SK-N-SH treated with all-trans-retinoic acid at 6 μM for 48 hours (cell line): ENCODE results near the gene ATP6V0C.

ENCODE experiments used
- ARNTL ChIP-seq: fragments of 450-650 bp; formaldehyde crosslinking; IDR thresholded peaks from 2 replicates; pipeline ENCODE4 v1.5.0; 2020; ENCODE audit warnings: low read depth, mild to moderate bottlenecking, moderate library complexity, borderline replicate concordance
- CSDC2 ChIP-seq: fragments of 250-450 bp; sonication (Bioruptor Pico); IDR thresholded peaks from 2 replicates; pipeline ENCODE4 v1.5.0; 2020; ENCODE audit warnings: mild to moderate bottlenecking, moderate library complexity
- POU6F1 ChIP-seq: fragments of 250-450 bp; sonication (Bioruptor Pico); IDR thresholded peaks from 2 replicates; pipeline ENCODE4 v1.8.0; 2021; ENCODE audit warnings: low read depth, mild to moderate bottlenecking, moderate library complexity, borderline replicate concordance
- TOX ChIP-seq: fragments of 250-450 bp; sonication (Bioruptor Pico); IDR thresholded peaks from 2 replicates; pipeline ENCODE4 v1.8.0; 2021; ENCODE audit warnings: mild to moderate bottlenecking, moderate library complexity, borderline replicate concordance
- ZC3H10 ChIP-seq: fragments of 250-450 bp; sonication (Bioruptor Pico); IDR thresholded peaks from 2 replicates; pipeline ENCODE4 v1.5.1; 2021; ENCODE audit warnings: mild to moderate bottlenecking, moderate library complexity
- ZFP3 ChIP-seq: fragments of 250-450 bp; sonication (Bioruptor Pico); IDR thresholded peaks from 2 replicates; pipeline ENCODE4 v1.5.0; 2020; ENCODE audit warnings: mild to moderate bottlenecking, moderate library complexity
- ZNF565 ChIP-seq: fragments of 450-650 bp; formaldehyde crosslinking; conservative IDR thresholded peaks from 2 replicates; pipeline ENCODE4 v1.5.0; 2020; ENCODE audit warnings: low read depth, mild to moderate bottlenecking, moderate library complexity
- TF ChIP-seq, protein P1 (sequence below): fragments of 250-450 bp; sonication (Bioruptor Pico); IDR thresholded peaks from 2 replicates; pipeline ENCODE4 v1.5.1; 2020; ENCODE audit warnings: low read depth, mild to moderate bottlenecking, moderate library complexity

GRCh38 chr16:2516391-2517240 lies 2.9 kb downstream of the ATP6V0C start:
- TF ChIP-seq POU6F1 (CRISPR knock-in tag): no peak
- no peak for TF ChIP-seq ZNF565 (CRISPR knock-in tag)
- TF ChIP-seq ARNTL (CRISPR knock-in tag): no peak
- TF ChIP-seq TOX: no peak
- TF ChIP-seq, protein P1, sequence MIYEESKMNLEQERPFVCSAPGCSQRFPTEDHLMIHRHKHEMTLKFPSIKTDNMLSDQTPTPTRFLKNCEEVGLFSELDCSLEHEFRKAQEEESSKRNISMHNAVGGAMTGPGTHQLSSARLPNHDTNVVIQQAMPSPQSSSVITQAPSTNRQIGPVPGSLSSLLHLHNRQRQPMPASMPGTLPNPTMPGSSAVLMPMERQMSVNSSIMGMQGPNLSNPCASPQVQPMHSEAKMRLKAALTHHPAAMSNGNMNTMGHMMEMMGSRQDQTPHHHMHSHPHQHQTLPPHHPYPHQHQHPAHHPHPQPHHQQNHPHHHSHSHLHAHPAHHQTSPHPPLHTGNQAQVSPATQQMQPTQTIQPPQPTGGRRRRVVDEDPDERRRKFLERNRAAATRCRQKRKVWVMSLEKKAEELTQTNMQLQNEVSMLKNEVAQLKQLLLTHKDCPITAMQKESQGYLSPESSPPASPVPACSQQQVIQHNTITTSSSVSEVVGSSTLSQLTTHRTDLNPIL (CRISPR knock-in tag): no peak
- TF ChIP-seq ZFP3: no peak
- no peak for TF ChIP-seq CSDC2
- TF ChIP-seq ZC3H10 (CRISPR knock-in tag): no peak
